ELF-1 (cell line): ENCODE data around the gene STK25.
"Not testable (repeated sequence)": the region's sequence is repeated elsewhere in the genome, so short reads cannot be mapped to it uniquely, and the experiment has no call there.

Experiments used
- DNase-seq: peaks from one replicate; pipeline ENCODE4 v3.0.0-alpha.2; 2016; ENCODE audit warnings: low read depth, low spot score

Gene STK25

DNA sequence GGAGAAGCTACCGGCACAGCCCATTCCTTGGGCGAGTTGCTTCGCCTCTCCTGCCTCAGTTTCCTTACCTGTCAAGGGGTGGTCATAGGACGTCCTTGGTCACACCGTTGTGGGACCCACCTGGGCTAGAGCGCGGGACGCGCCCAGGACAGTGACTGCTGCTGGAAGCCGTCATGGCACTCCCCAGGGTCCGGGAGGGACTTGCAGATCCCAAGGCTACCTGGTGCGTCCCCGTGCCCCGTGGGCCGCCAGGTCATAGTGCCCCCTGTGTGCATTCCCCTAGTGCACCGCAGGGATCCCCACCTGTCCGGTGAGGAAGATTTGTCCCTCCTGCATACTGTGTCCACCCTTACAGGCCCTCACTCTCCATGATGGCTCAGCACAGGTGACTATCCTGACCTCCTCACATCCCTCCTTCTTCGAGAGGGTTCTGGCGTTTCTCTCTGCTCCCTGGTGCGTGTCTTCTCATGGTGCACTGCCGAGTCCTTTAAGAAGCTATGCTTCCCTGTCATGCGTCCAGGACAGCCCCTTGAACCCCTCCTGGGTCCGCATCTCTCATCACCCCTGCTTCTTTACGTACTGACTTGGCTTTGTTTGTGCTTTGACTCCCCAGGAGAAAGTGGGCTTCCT is 886 bp upstream of the STK25 start:
- peak; percentile 30 for DNase-seq

- DNase-seq = peak; percentile 62
These were observed 749 bp downstream of the STK25 start for GRCh38 chr2:241507430-241508239.

DNA sequence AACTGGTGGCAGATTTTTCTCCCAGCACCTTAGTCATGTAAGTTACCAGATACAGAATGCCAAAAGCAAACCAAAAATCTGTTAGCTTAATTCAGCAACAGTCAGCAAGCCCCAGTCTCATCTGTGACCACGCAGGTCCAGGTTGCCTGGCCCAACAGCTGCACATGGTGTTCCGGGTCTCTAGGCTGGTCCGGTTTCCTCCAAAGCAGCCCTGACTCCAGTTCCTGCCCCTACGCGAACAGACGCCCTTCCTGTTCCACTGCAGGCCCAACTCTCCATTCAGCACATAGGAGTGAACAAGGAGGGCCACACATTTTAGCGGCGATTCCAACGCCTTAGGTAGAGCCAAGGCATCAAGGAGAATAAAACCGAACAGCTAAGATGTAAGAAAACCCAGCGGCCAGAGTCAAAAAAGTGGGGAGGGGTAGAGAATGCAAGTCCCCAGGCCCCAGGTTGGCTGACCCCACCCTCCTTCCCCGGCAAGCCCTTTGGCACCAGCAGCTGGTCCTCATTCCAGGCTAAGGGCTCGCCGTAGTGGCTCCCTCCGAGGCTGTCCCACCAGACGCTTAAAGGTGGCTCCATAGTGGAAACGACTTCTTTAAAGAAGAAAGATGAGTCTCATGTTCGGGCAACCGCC is 1.5 kb downstream of the STK25 start:
- peak; percentile 31 for DNase-seq

GRCh38 chr2:241506317-241506716 is 2.1 kb downstream of the STK25 start:
- not testable (repeated sequence) for DNase-seq

DNA sequence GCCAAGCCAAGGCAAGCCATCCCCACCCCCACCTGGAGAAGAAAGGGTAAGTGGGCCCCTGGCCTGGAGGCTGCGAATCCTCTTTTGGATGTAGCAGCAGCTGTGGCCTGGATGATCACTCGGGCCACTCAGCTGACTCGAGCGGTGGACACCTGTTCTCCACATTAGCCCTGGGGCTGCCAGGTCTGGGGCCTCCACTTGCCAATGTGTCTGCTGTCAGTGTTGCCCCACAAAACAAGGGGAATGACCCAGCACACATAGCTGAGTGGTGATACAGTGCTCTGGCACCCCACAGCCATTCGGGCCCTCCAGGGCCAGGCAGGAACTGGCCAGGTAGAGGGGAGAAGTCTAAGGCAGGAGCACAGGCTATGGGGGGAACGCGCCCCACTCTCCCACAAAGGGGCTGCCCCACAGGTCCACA is 2.6 kb downstream of the STK25 start:
- DNase-seq = no peak

GRCh38 chr2:241505086-241505780 is 3.2 kb downstream of the STK25 start:
- DNase-seq = no peak

DNA sequence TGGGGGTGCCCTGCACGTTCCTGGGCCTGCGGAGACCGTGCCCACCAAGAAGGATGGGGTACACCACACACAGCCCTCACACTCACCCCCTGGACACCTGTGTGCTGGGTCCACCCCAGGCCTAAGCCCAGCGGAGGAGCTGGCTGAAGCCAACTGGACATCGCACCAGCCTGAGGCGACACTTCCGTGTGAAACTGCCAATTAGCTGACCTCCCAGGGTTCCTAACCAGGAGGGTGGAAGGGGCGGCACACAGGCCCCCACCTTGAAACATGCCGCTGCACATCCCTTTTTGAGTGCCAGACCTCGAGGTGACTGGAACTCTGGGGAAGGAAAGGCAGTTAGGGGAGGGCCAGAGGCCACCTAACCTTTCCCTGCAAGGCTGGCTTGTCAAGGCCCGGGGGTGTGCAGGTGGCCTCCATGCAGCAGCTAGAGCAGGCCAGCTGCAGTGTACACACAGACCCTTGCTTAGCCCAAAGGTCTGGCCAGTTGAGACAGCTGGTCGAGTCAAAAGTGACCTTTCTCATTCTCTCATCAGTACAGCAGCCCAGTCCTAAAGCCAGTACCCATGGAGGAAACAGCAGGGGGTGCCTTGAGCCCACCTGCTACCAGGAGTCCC is 4.5 kb downstream of the STK25 start:
- DNase-seq = no peak

- DNase-seq = no peak
These were observed 6.1 kb downstream of the STK25 start for GRCh38 chr2:241502281-241502680.

DNA sequence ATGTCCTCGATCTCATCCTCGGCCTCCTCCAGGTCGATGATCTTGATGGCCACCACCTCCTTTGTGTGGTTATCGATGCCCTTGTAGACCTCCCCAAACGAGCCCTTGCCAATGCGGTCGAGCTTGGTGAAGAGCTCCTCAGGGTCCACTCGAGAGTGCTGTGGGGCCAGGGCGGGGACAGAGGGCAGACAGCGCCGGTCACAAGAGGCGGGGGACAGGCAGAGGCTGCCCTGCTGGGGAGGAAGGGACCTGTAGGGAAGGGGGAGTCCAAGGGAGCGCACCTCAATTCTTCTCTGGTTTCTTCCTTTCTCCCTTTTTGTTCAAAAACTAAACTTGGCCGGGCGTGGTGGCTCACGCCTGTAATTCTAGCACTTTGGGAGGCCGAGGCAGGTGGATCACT is 6.8 kb downstream of the STK25 start:
- DNase-seq = no peak

- DNase-seq = no peak
These were observed 7.3 kb downstream of the STK25 start for GRCh38 chr2:241501099-241501541.

GRCh38 chr2:241500431-241500975 is 7.9 kb downstream of the STK25 start:
- DNase-seq = no peak

- DNase-seq = no peak
These were observed 8.4 kb downstream of the STK25 start for GRCh38 chr2:241500016-241500415.

- no peak for DNase-seq
These were observed 9.0 kb downstream of the STK25 start for GRCh38 chr2:241499146-241499965.

DNA sequence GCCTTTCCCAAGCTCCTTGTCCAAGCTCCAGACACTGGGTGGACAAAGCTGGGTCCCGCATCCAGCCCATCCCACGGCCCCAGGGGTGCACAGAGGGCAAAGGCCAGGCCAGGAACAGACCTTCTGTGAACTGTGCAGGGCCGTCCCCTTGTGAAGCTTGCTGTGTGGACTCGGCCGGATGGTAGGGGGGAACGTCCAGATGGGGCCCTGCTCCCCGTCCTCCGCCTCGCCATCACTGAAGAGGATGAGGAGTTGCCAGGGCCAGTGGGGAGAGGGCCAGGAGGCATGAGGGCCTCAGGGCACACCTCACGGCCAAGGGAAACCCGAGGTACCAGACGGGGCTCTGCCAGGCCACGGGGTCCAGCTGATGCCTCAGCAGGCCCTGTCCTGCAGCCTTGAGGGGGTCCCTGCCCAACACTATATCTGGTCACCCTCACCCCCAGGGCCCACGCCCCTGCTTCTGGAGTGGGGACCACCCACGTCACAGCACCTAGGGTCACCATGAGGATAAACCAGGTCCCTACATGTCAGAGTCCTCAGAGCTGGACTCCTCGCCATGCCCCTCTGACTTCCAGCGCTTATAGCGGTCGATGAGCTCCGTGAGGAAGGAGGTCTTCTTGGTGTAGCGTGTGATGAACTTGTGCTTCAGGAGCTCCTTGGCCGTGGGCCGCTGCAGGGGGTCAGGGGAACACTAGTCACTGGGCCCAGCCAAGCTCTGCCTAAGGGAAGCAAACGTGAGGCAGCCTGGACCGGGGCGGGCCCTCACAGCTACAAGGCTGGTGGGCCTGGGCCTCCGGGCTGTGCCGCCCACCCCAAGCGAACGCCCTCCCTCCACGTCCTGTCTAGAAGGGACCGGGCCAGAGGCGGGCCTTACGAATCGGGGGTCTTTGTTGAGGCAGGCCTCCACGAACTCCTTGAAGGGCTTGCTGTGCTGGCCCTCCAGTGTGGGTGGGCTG is 10.0 kb downstream of the STK25 start:
- DNase-seq = no peak

- DNase-seq = no peak
These were observed 11.2 kb downstream of the STK25 start for GRCh38 chr2:241496904-241497877.

DNA sequence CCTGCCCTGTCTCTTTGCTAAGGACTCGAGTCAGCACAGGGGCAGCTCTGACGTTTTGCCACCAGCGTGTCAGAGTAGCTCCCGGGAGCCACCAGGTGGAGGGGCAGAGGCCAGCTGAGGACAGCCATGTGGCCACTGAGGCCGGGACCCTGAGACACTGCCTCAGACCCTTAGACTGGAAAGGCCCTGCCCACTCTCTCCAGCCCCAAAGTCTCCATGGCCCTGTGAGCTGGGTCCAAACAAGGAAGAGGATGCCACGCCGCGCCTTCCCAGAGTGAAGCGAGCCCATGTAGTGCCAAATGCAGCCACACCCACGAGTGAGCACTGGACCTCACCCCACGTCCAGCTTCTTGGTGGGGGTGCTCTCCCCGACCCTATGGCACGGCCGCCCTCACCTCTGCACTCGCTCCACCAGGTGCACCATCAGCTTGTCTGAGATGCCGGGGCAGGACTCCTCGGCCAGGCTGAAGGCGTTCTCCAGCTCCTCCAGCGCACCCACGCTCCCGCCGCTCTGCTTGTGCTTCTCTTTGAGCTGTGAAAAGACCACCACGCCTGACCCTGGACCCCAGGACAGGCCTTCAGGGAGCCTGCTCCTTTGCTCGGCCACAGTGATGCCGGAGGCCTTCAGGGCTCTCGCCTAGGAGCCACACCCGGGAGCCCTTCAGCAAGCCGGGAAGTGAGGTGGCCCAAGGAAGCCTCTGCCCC is 12.2 kb downstream of the STK25 start:
- no peak for DNase-seq
